ENCODE data around the gene PIR. TPM values are rescaled to one million over a fixed set of nuclear protein-coding genes. Genes with fewer than 3 reads are reported as not detected.

Gene PIR
- total and polyA plus RNA-seq, 2 of the 8 experiments (the other 6 are each of a cell fraction or from before 2014, with no cell fraction given), result 6.4 to 10.3 TPM

DNA sequence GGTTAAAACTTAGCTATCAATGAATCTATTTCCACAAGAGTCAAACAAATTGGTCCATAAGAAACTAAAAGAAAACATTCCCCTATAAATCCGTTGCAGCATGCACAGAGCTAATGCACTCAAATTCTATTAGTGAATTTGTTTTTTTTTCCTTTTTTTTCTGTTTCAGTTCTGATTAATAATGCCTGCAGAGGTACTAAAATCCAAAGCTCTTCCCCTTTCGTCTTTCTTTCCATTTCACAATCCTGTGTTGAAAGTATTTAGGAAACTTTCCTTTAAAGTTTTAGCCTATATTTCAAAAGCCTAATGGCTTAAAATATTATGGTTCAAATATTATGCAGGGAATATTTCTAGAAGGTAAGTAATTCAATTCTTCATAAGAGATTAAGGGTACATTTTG is 63.1 kb downstream of the PIR start:
- Histone ChIP-seq H2AK5ac (ENCODE audit: low read depth, low read length) (no peak overlapping the region), H3K18ac (ENCODE audit: extremely low read depth, low read length) (no peak overlapping the region), H3K9ac (replicated peaks in 1 of 4; ENCODE audit: extremely low read depth in 1 of 4, low read depth in 3 of 4, low read length in 3 of 4) (no peak overlapping the region), H3K4me2 (ENCODE audit: insufficient read depth in 1 of 2, low read depth in 2 of 2, low read length in 2 of 2) (no peak overlapping the region), H2BK20ac (ENCODE audit: low read length) (no peak overlapping the region), H3K79me2 (ENCODE audit: control insufficient read depth in 1 of 2, insufficient read depth in 2 of 2, low read length in 2 of 2) (no peaks in the 10 kb centered on the region), H2BK12ac (ENCODE audit: low read depth, low read length) (no peak overlapping the region), H3K23me2 (ENCODE audit: low read depth, low read length) (no peaks in the 10 kb centered on the region), H3K79me1 (ENCODE audit: low read depth, low read length) (no peaks in the 10 kb centered on the region), H4K91ac (replicated peaks; ENCODE audit: insufficient read length, low read length) (no peak overlapping the region), H3K9me3 (ENCODE audit: insufficient read depth in 2 of 2, low read depth in 1 of 2, low read length in 1 of 2) (no peaks in the 10 kb centered on the region), H3K27ac (ENCODE audit: low read depth, low read length) (no peak overlapping the region), H2AFZ (ENCODE audit: low read length) (no peak overlapping the region), H4K8ac (ENCODE audit: extremely low read depth, insufficient read depth, low read length) (no peak overlapping the region), H3K23ac (ENCODE audit: insufficient read length) (no peak overlapping the region), H2BK120ac (replicated peaks; ENCODE audit: low read depth, low read length) (no peak overlapping the region), H4K5ac (ENCODE audit: insufficient read length, low read depth, low read length) (no peak overlapping the region), H3K4ac (replicated peaks; ENCODE audit: insufficient read length, low read depth, low read length) (no peak overlapping the region), H3K4me1 (replicated peaks in 1 of 4; ENCODE audit: control insufficient read depth in 3 of 4, insufficient read depth in 4 of 4, low read length in 3 of 4) (no peaks in the 10 kb centered on the region), H3K56ac (replicated peaks; ENCODE audit: insufficient read length, low read depth, low read length) (no peak overlapping the region), H3K36me3 (ENCODE audit: control insufficient read depth in 2 of 4, insufficient read depth in 4 of 4, low read length in 3 of 4) (no peaks in the 10 kb centered on the region), H2BK5ac (ENCODE audit: low read depth, low read length) (no peak overlapping the region), H3K27me3 (replicated peaks in 1 of 4; ENCODE audit: control insufficient read depth in 3 of 4, extremely low read depth in 1 of 4, insufficient read depth in 3 of 4, low read length in 3 of 4) (no peaks in the 10 kb centered on the region), H4K20me1 (replicated peaks in 1 of 2; ENCODE audit: control insufficient read depth in 1 of 2, insufficient read depth in 2 of 2, low read length in 2 of 2) (no peaks in the 10 kb centered on the region), H3K14ac (ENCODE audit: insufficient read length) (no peak overlapping the region), H3K4me3 (ENCODE audit: extremely low read depth in 1 of 4, insufficient read depth in 2 of 4, low read depth in 3 of 4, low read length in 4 of 4) (no peak overlapping the region), H2BK15ac (ENCODE audit: low read length) (no peak overlapping the region)
- TF ChIP-seq SP2 (IDR thresholded peaks at IDR 0.05; ENCODE audit: low read length) (no peak), SIX5 (IDR thresholded peaks at IDR 0.05; ENCODE audit: low read depth, low read length) (no peak), HDAC6 (IDR thresholded peaks at IDR 0.05; ENCODE audit: low read depth, low read length) (no peak), BRCA1 (IDR thresholded peaks at IDR 0.05; ENCODE audit: low read depth, low read length) (no peak), SP4 (IDR thresholded peaks at IDR 0.05; ENCODE audit: low read length) (no peak), KDM1A (IDR thresholded peaks at IDR 0.05; ENCODE audit: borderline replicate concordance, low read length) (no peak), ZNF274 (IDR thresholded peaks at IDR 0.05; ENCODE audit: borderline replicate concordance, extremely low read depth, low read length) (no peak), ASH2L (IDR thresholded peaks at IDR 0.05; ENCODE audit: low read length) (no peak), TEAD4 (IDR thresholded peaks at IDR 0.05; ENCODE audit: low read depth, low read length) (no peak), CTBP2 (IDR thresholded peaks at IDR 0.05; ENCODE audit: borderline replicate concordance, insufficient read depth, insufficient read length, low read length) (no peak)
- TF ChIP-seq, protein P1, sequence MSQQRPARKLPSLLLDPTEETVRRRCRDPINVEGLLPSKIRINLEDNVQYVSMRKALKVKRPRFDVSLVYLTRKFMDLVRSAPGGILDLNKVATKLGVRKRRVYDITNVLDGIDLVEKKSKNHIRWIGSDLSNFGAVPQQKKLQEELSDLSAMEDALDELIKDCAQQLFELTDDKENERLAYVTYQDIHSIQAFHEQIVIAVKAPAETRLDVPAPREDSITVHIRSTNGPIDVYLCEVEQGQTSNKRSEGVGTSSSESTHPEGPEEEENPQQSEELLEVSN (IDR thresholded peaks at IDR 0.05), result no peak
- DNase-seq (ENCODE audit: low read depth in 1 of 2, low spot score in 2 of 2), result no peak
- ChIA-PET POLR2A (ENCODE audit: partially characterized antibody) (no interaction called here), CTCF (ENCODE audit: partially characterized antibody) (no interaction called here)
- FAIRE-seq, result no peak
- WGBS, 2 experiments (ENCODE audit: extremely low coverage in 1 of 2, insufficient coverage in 1 of 2, insufficient read length in 1 of 2, insufficient replicate concordance in 2 of 2, low coverage in 1 of 2, low lambda C conversion rate in 2 of 2, missing lambda C conversion rate in 1 of 2), result 81% methylated on average over 2 of the region's 2 CpGs; no CpG with 5 or more reads in 1 of the 2 experiments

Data from H1 (cell line).